HG02970 (cell line): ENCODE data around the gene GATAD2B.
"Not testable (repeated sequence)": the region's sequence is repeated elsewhere in the genome, so short reads cannot be mapped to it uniquely, and the experiment has no call there.

Experiments used
- ATAC-seq: cut with Tn5 transposase; IDR thresholded peaks from one replicate; pipeline ENCODE4 v1.9.1; 2021; ENCODE audit warnings: mild to moderate bottlenecking, moderate library complexity, moderate number of reproducible peaks; ENCODE audit not compliant: unreplicated experiment, low FRiP score

GATAD2B gene

DNA sequence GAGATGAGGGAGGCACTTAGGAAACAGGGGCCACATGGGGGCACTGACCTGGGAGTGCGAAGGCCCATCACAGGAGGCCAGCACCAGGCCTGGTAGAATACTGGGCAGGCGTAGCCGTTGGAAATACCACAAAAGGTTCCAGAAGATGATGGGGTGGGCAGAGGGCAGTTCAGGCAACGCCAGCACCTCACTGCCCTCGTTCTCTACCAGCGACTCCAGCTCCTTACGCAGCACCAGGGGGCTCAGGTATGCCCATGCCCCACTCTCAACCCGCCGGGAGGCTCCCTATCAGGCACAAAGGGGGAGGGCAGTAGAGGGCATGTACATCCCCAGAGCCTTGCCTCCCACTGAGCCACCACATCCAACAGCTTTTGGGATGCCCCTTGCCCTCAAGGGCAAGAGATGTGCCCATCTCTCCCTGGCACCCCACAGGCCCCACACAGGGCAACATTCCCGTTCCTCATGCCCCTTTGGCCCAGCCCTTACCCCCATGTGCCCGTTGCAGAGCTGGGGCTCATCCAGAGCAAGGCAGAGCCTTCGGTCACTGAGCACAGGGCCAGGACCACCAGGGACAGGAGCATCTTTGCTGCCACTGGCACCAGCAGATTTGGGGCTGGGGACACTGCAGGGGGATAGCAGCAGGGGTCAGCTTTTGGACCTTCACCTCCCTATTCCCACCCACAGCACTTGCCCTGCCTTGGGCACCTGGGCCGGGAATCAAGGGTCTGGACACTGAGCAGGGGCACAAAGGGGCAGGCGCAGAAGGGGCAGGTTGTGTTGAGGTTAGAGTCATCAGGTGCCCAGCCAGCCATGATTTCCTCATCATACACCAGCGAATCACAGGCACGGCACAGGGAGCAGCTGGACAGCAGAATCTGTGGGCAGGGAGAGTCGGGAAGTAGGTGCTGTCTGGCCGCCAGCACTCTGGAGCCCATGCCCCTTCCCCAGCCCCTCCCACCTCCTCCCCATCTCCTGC lies 9.7 kb upstream of the GATAD2B start:
- ATAC-seq = no peak

DNA sequence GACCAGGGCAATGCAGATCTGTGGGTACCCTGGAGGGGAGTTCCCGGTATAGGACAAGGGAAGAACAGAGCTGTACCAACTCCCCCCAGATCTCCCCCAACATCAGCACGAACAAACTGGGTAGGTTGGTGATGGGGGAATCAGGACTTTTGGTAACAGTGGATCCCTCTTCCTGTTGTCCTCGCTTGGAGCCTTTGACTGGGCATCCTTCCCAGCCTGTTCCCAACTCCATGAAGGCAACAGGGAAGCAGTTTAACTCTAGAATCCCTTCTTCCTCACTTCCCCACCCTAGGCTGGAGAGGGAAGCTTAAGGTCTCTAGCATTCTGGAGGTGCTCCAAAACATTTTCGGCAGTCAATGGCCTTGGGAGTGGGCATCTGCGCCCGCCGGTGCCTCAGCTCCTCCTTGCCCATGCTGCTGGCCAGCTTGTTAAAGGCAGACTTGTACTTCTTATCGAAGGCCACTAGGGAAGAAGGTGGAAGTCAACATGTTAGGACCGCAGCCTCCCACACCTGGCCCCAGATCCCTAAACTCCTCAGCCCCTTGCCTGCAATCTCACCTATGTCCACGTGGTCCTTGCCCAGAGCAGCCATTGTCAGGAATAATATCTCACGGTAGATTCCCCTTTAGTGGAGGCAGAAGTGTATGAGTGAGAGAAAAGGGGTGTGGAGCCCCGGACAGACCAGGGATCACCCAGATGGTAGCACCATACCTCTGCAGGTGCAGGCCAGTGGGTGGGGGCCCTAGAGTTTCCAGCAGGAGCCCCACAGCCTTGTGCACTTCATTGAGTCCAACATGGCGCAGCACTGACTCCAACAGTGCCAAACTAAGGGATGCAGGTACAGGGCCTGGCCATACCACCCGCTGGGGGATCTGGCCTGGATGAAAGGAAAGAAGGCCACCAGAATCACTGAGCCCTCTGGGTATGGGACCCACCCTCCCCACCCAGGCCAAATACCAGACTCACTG lies 7.5 kb upstream of the GATAD2B start:
- no peak for ATAC-seq

DNA sequence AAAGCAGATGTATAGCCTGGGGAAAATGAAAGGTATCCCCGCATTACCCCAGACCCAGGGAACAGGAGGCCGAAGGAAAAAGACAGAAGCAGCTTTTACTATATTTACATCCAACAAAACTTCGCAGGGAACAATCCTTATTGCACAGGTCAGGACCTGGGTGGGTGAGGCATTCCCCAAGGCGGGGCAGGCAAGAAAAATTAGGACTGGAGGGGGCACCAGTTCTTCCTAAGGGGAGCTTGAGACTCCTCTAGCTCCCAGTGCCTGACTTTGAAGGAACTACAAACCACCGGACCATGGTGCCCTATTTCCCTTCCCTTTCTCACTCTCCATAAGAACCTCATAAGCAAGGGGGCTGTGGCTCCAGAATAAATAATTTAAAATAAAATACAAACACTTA lies 6.7 kb upstream of the GATAD2B start:
- no peak for ATAC-seq

DNA sequence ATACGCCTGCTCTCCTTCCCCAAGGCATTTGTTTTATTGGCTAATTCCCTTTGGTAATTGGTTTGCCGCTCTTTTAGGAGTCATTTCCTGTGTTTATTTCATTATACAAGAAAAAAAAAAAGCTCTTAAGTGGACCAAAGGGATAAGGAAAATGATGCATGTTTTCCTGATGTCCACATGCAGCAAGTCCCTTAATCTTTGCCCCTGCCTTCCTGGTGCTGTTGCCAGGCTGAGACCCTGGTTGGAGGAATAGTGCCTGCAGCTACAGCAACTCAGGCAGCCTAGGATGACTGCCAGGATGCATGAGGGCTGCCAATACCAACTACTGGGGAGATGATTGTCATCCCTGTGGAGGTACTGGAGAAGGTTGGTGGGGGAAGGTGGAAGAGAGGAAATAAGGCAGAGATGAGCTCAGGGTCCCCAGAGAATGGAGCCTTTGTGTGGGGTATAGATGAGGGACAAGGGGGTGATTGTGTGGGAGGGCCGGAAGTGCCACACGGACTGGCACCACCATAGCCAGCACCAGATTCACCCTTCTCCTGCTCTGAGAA lies 6.1 kb upstream of the GATAD2B start:
- ATAC-seq = no peak

DNA sequence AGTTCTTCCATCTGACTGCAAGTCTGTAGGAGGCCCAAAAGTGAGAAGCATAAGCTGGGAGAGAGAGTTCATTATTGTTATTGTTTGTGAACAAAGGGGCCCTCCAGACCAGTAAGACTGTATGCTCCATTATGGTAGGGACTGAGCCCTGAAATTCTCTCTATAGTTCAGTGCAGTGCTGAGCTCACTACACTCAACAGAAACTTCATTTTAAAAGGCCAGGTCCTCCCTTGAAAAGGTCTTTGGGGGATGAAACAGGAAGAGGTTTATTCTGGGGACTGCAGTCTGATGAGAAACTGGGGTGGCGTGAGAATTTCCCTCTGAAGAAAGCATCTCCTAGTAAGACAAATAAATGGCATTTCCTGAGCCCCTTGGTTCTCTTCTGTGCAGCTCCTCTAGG lies 5.5 kb upstream of the GATAD2B start:
- no peak for ATAC-seq

DNA sequence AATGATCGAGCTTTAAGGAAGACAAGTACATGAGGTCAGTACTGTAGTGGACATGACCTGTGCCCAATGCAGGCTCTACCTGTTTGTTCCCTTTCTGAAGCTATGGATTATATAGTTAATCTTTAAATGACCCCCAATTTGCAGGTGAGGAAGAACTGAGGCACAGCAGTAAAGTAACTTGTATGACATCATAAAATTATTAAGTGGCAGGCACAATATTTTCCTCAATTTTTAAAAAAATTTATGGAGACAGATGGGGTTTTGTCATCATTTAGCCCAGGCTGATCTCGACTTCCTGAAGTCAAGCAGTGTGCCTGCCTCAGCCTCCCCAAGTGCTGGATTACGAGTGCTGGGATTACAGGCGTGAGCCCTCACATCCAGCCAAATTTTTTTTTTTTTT lies 3.6 kb upstream of the GATAD2B start:
- ATAC-seq = no peak

DNA sequence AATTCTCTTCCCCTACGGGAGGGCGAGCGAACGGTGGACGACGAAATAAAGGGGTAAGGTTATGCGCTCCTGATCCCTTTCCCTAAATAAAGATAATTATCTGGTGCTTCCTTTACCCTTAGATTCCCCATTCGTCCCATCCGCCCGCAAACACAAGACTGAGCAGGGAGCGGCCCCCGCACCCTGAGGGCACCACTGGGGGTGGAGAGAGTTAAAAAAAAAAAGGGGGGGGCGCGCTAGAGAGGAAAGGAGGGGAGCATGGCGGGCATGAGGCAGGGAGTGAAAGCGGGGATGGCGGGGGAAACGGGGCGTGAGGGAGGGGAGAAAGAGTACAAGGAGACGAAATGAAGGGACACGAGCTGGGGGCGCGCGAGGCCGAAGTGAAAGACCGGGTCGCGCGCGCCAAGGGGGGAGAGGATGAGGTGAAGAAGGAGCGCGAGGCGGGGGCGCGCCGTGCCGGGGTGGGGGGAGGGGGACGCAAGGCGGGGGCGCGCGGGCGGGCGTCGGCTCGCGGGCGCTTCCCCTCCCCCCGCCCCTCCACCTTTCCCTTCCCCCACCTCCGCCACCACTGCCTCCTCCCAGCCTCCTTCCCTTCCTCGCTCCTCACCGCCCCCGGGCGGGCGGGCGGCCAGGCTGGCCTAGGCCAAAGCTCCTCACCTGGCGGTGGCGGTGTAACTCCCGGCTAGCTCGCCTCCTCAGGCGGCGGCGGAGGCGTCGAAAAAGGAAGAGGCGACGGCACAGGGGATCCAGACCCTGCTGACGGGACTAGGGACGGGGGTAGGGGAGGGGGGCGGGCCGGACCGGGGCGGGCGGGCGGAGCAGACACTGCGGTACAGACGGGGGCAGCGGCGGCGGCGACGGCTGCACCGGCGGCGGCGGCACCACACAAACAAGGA lies 448 bp downstream of the GATAD2B start:
- ATAC-seq = peak; percentile 18

DNA sequence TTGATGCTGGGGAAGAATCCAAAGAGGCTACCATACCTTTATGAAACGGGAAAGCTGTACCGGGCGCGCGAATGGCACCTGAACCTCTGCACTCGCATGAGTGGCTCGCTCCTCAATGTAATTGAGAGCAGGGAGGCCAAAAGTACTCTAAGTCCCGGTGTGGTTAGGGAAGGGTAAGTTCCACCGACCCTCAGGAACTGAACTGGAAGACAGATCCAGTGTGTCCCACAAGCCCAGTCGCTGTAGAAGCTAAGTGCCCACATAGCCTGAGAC lies 1.0 kb downstream of the GATAD2B start:
- no peak for ATAC-seq

DNA sequence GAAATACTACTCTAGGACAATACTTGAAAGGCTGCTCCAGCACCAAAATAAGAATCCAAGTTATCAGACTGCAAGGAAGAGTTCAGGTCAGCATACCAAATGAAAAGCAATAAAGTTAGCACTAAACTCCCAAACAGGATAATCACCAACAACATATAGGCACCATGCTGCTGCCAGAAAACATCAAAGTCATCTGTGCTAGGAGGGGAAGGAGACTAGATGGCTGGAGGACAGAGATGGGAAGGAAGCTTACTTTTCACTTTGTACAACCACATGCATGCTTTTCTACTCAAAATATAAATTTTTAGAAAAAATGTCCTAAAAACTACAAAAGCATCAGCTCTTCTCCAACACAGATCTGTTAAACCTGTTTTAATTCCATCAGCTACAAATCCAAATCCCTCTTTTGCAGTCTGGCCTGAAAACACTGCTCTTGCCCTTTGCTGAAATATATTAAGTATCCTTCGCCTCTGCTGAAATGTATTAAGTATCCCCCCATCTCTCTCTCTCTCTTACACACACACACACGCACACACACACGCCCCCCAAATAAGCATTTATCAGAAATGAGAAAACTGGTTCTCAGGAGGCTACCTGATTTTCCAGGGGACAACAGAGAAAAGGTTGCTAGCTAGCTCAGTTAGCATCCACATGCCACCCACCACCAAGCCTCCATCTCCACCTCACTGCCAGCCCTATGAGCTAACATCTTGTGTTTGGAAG lies 1.5 kb downstream of the GATAD2B start:
- no peak for ATAC-seq

DNA sequence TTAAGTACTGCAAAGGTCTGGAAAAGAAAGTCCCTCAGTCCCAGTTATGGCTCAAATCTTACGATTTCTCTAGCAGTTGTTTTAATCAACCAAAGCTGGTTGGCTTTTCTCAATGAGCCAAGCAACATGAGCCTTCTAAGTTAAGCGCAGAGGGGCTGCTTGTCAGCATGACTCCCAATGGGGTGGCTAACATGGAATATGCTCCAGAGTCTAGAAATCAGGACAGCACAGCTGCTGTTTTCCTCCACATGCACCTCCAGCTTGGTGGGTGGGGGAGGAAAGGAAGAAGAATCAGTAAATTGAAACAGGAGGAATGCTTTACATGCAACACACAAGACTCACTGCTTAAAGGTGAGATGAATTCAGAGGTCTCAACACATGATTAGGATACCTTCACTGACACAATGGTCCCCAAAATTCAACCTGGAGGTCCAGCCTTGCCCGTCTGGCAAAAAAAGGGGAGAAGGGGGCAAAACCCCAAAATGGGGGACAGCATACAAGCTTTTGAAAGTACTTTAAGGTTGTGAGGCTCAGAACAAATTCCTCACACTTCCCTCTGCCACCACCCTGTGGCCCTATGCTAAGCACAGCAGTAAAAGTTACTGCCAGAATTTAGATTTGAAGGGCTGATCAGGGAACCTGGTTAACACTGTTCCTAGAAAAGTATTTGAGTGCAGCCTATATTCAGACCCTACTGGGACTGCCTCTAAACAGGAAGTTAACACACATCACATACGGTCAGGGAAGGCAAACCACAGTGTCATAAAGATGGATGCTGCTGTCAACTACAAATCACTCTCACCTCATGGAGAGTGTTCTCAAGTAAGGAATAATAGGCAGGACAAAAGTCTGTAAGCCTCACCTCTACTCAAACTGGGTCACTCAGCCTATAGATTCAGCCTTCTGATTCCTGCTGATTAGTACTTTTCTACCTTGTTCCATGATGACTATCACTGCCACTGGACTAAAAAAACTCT lies 2.6 kb downstream of the GATAD2B start:
- no peak for ATAC-seq

DNA sequence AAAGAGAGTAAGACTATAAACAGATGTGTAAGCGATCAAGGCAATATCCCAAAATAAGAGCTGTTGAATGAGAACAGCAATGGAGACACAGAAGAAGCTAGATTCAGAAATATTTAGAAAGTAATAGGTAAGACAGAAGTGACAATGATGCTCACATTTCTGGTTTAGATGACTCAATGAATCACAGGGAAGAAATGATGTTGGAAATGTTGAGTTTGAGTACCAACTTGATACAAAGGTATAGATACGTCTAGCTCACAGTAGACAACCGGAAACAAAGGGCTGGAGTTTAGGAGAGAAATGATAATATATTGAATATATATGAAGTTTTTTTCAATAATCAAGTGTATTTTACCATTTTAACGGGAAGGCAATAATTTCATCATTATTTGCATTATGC lies 6.5 kb downstream of the GATAD2B start:
- ATAC-seq = no peak

DNA sequence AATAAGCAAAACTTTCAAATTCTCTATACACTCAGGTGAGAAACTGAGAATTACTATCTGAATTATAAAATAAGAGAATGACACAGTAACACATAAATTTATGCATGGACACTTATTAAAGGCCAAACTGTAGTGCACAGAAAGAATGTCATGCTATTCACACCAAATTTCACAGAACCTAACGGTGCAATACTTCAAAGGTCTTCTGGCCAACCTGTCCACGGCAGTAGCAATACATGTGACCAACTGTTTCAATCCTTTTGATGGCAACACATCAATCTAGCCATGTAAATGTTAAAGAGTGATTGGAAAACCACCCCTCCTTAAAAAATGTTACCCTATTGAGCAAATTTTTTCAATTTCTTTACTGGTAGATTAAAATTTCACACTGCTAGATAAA lies 10.4 kb downstream of the GATAD2B start:
- ATAC-seq = no peak

DNA sequence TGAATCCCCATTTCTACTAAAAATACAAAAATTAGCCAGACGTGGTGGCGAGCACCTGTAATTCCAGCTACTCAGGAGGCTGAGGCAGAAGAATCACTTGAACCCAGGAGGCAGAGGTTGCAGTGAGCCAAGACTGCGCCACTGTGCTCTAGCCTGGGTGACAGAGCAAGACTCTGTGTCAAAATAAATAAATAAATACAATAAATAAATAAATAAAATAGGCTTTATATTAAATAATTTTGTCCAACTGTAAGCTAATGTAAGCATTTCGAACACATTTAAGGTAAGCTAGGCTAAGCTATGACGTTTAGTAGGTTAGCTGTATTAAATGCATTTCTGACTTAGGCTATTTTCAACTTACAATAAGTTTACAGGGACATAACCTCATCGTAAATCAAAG lies 12.2 kb downstream of the GATAD2B start:
- ATAC-seq = not testable (repeated sequence)

DNA sequence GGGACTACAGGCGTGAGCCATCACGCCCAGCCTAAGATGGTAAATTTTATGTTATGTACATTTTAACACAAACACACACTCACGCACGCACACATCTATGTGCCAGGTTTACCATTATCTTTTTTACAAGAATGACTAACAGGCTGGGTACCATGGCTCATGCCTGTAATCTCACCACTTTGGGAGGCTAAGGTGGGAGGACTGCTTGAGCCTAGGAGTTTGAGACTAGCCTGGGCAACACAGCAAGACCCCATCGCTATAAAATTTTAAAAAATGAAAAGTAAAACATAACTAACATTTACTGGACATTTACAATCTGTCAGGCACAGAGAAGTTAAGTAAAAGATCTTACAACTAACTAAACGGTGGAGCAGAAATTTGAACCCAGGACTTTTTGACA lies 14.7 kb downstream of the GATAD2B start:
- ATAC-seq = no peak

DNA sequence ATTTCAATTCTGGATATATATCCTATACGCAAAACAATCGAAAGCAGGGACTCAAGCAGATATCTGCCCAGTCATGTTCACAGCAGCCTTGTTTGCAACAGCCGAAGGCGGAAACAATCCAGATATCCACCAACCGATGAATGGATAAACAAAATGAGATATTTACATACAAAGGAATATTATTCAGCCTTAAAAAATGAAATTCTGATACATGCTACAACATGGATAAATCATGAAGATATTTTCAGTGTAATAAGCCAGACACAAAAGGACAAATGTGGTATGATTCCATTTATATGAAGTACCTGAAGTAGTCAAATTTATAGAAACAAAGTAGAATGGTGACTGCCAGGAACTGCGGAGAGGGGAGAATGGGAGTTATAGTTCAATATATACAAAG lies 15.6 kb downstream of the GATAD2B start:
- no peak for ATAC-seq

DNA sequence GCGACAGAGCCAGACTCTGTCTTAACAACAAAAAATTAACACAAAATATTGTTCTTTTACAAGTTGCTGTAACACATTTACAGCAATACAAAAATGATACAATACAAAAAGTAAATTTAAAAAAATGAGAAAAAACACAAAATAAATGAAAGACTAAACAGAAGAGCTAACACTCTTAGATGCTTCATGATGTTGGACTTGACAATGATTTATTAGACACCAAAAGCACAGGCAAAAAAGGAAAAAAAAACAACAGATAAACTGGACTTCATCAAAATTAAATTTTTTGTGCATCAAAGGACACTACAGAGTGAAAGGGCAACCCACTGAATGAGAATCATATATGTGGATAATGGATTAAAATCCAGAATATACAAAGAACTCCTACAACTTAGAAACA lies 16.4 kb downstream of the GATAD2B start:
- ATAC-seq = no peak

DNA sequence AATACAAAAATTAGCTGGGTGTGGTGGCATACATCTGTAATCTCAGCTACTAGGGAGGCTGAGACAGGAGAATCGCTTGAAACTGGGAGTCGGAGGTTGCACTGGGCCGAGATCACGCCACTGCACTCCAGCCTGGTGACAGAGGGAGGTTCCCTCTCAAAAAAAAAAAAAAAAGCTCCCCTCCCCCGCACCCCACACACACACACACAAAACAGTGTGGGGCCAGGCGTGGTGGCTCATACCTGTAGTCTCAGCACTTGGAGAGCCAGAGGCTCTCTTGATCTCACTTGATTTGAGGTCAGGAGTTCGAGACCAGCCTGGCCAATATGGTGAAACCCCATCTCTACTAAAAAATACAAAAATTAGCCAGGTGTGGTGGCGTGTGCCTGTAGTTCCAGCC lies 16.9 kb downstream of the GATAD2B start:
- not testable (repeated sequence) for ATAC-seq

DNA sequence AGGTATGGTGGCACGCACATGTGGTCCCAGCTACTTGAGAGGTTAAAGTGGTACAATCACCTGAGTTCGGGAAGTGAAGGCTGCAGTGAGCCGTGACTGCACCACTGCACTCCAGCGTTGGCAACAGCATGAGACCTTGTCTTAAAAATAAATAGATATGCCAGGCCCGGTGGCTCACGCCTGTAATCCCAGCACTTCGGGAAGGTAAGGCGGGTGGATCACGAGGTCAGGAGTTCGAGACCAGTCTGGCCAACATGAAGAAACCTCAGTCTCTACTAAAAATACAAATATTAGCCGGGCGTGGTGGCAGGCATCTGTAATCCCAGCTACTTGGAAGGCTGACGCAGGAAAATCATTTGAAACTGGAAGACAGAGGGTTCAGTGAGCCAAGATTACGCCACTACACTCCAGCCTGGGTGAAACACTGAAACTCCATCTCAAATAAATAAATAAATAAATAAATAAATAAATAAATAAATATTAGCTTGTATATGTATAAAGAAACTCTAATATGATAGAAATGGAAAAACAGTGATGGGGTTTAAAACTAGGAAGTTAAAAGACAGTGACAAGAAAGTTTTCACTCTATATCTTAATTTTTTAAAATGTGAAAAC lies 18.8 kb downstream of the GATAD2B start:
- no peak for ATAC-seq
